Neural progenitor cell (in vitro differentiated cells): ENCODE measurements around the gene WSB2. TPM values are rescaled to one million over a fixed set of nuclear protein-coding genes. Genes with fewer than 3 reads are reported as not detected.
A peak's percentile ranks its signal among the peaks of the same experiment; 100 is the strongest.

Experiments used
- DNase-seq: peaks from one replicate; pipeline ENCODE4 v3.0.0-alpha.2; 2016; ENCODE audit warnings: low spot score
- H2AFZ ChIP-seq: fragments of 200-600 bp; sonication (generic); replicated peaks from 2 replicates; pipeline ENCODE4 v1.6.1; 2016; ENCODE audit warnings: antibody characterized with exemption
- H3F3A ChIP-seq: fragments of 200-600 bp; sonication (generic); 2 replicates; pipeline ENCODE4 v1.6.1; 2016; ENCODE audit warnings: antibody characterized with exemption, low read depth
- H3K27ac ChIP-seq: fragments of 200-600 bp; sonication (generic); 2 replicates; pipeline ENCODE4 v1.5.1; 2016; ENCODE audit warnings: mild to moderate bottlenecking
- H3K27me3 ChIP-seq: fragments of 200-600 bp; sonication (generic); 2 replicates; pipeline ENCODE4 v1.6.1; 2016; ENCODE audit warnings: mild to moderate bottlenecking, moderate library complexity
- H3K36me3 ChIP-seq: fragments of 200-600 bp; sonication (generic); 2 replicates; pipeline ENCODE4 v1.5.1; 2016
- H3K4me1 ChIP-seq: fragments of 200-600 bp; sonication (generic); 2 replicates; pipeline ENCODE4 v1.6.1; 2016; ENCODE audit warnings: mixed run types
- H3K4me2 ChIP-seq: fragments of 200-600 bp; sonication (generic); 2 replicates; pipeline ENCODE4 v1.6.1; 2016
- H3K4me3 ChIP-seq: fragments of 200-600 bp; sonication (generic); 2 replicates; pipeline ENCODE4 v1.5.1; 2016
- H3K79me2 ChIP-seq: fragments of 200-600 bp; sonication (generic); 2 replicates; pipeline ENCODE4 v1.6.1; 2016; ENCODE audit warnings: low read depth
- H3K9ac ChIP-seq: fragments of 200-600 bp; sonication (generic); 2 replicates; pipeline ENCODE4 v1.6.1; 2016
- H3K9me3 ChIP-seq: fragments of 200-600 bp; sonication (generic); 2 replicates; pipeline ENCODE4 v1.5.1; 2016; ENCODE audit warnings: low read depth
- H4K20me1 ChIP-seq: fragments of 200-600 bp; sonication (generic); 2 replicates; pipeline ENCODE4 v1.6.1; 2016; ENCODE audit warnings: low read depth
- H3K27ac Mint-ChIP-seq: 3 replicates; pipeline ENCODE4 v1.8.0; 2021; ENCODE audit warnings: mixed read lengths
- H3K27me3 Mint-ChIP-seq: 2 replicates; pipeline ENCODE4 v1.8.0; 2022; ENCODE audit warnings: low read depth, mild to moderate bottlenecking, inconsistent platforms, moderate library complexity, mixed read lengths; ENCODE audit not compliant: insufficient read depth
- H3K36me3 Mint-ChIP-seq: 3 replicates; pipeline ENCODE4 v1.8.0; 2021; ENCODE audit warnings: mixed read lengths
- H3K4me1 Mint-ChIP-seq: 3 replicates; pipeline ENCODE4 v1.8.0; 2021; ENCODE audit warnings: mixed read lengths
- H3K4me3 Mint-ChIP-seq: 3 replicates; pipeline ENCODE4 v1.8.0; 2021; ENCODE audit warnings: mild to moderate bottlenecking, moderate library complexity, mixed read lengths
- H3K9me3 Mint-ChIP-seq: 3 replicates; pipeline ENCODE4 v1.8.0; 2020; ENCODE audit warnings: mixed read lengths
- CTCF ChIP-seq: fragments of 200-600 bp; sonication (generic); IDR thresholded peaks from 2 replicates; pipeline ENCODE4 v1.5.1; 2017; ENCODE audit warnings: antibody characterized with exemption, mild to moderate bottlenecking
- EZH2 ChIP-seq: fragments of 200-600 bp; sonication (generic); IDR thresholded peaks from 2 replicates; pipeline ENCODE4 v1.6.1; 2017; ENCODE audit warnings: antibody characterized with exemption, mild to moderate bottlenecking, moderate library complexity
- EZH2phosphoT487 ChIP-seq: fragments of 200-600 bp; sonication (generic); IDR thresholded peaks from 2 replicates; pipeline ENCODE4 v1.6.1; 2017; ENCODE audit warnings: antibody characterized with exemption
- total RNA-seq: library from RNA; depleted of rRNA; stranded (reverse); fragments of >200 nt; gene quantifications from 2 replicates; pipeline ENCODE4 v1.2.3, GENCODE V29; 2015; ENCODE audit warnings: low replicate concordance

WSB2 gene
- total RNA-seq, 1 donor from 2014 or later: 21.2 TPM

- DNase-seq: no peak
- no peaks in the 10 kb centered on the region for H3F3A ChIP-seq
- Mint-ChIP-seq H3K4me3 (no peak overlapping the region), H3K9me3 (no peaks in the 10 kb centered on the region), H3K36me3 (peaks cover 35% of the 10 kb centered on the region), H3K27me3 (no peaks in the 10 kb centered on the region), H3K27ac (no peak overlapping the region), H3K4me1 (peaks cover 6% of the 10 kb centered on the region)
- no peak overlapping the region for H3K4me3 ChIP-seq
- no peak overlapping the region for H2AFZ ChIP-seq
- no peak overlapping the region for H3K9ac ChIP-seq
- H3K27ac ChIP-seq: no peak overlapping the region
- no peaks in the 10 kb centered on the region for H3K79me2 ChIP-seq
- no peaks in the 10 kb centered on the region for H3K27me3 ChIP-seq
- no peaks in the 10 kb centered on the region for H3K4me1 ChIP-seq
- H4K20me1 ChIP-seq: peaks cover 2% of the 10 kb centered on the region
- H3K36me3 ChIP-seq: peaks cover 7% of the 10 kb centered on the region
- TF ChIP-seq EZH2 (no peak), EZH2phosphoT487 (no peak), CTCF (no peak)
- no peaks in the 10 kb centered on the region for H3K9me3 ChIP-seq
- H3K4me2 ChIP-seq: no peak overlapping the region
Observed at GRCh38 chr12:118044075-118044474, 16.9 kb downstream of the WSB2 start.

GRCh38 chr12:118042091-118042490, 18.9 kb downstream of the WSB2 start:
- no peak overlapping the region for H2AFZ ChIP-seq
- H3K27ac ChIP-seq: no peak overlapping the region
- H3K36me3 Mint-ChIP-seq: peaks cover 36% of the 10 kb centered on the region
- peaks cover 5% of the 10 kb centered on the region for H4K20me1 ChIP-seq
- no peak overlapping the region for H3K27ac Mint-ChIP-seq
- H3K9me3 ChIP-seq: no peaks in the 10 kb centered on the region
- no peaks in the 10 kb centered on the region for H3F3A ChIP-seq
- H3K4me3 ChIP-seq: no peak overlapping the region
- peaks cover 6% of the 10 kb centered on the region for H3K4me1 Mint-ChIP-seq
- DNase-seq: no peak
- H3K27me3 ChIP-seq: no peaks in the 10 kb centered on the region
- H3K4me2 ChIP-seq: no peak overlapping the region
- H3K9me3 Mint-ChIP-seq: no peaks in the 10 kb centered on the region
- TF ChIP-seq CTCF: no peak
- TF ChIP-seq EZH2: no peak
- TF ChIP-seq EZH2phosphoT487: no peak
- H3K4me3 Mint-ChIP-seq: no peak overlapping the region
- no peaks in the 10 kb centered on the region for H3K27me3 Mint-ChIP-seq
- peaks cover 7% of the 10 kb centered on the region for H3K36me3 ChIP-seq
- no peaks in the 10 kb centered on the region for H3K4me1 ChIP-seq
- H3K9ac ChIP-seq: no peak overlapping the region
- H3K79me2 ChIP-seq: no peaks in the 10 kb centered on the region

GRCh38 chr12:118038137-118038536, 22.8 kb downstream of the WSB2 start:
- Histone ChIP-seq H3K4me1 (no peaks in the 10 kb centered on the region), H3K79me2 (no peaks in the 10 kb centered on the region), H3F3A (peaks cover 9% of the 10 kb centered on the region), H3K4me3 (no peak overlapping the region), H3K4me2 (no peak overlapping the region), H3K27ac (peak overlapping the region; percentile 66), H4K20me1 (peaks cover 5% of the 10 kb centered on the region), H3K9ac (no peak overlapping the region), H3K9me3 (no peaks in the 10 kb centered on the region), H3K27me3 (no peaks in the 10 kb centered on the region), H2AFZ (no peak overlapping the region), H3K36me3 (peaks cover 7% of the 10 kb centered on the region)
- Mint-ChIP-seq H3K9me3 (no peaks in the 10 kb centered on the region), H3K27ac (no peak overlapping the region), H3K4me3 (no peak overlapping the region), H3K27me3 (no peaks in the 10 kb centered on the region), H3K4me1 (peaks cover 6% of the 10 kb centered on the region), H3K36me3 (peaks cover 34% of the 10 kb centered on the region)
- DNase-seq: no peak
- TF ChIP-seq EZH2phosphoT487: no peak
- no peak for TF ChIP-seq CTCF
- TF ChIP-seq EZH2: no peak
